Lower lobe of right lung (tissue), 2 donors: ENCODE measurements around the gene CCDC167. TPM values are rescaled to one million over a fixed set of nuclear protein-coding genes. Genes with fewer than 3 reads are reported as not detected.
A peak's percentile ranks its signal among the peaks of the same experiment; 100 is the strongest.

Experiments used
- ATAC-seq, 2 donors: fragments of 200-7000 bp; cut with Tn5 transposase; one replicate each; pipeline ENCODE4 v1.9.1; 2020 to 2022; ENCODE audit warnings: mild to moderate bottlenecking in 2 of 2, moderate library complexity in 2 of 2
- DNase-seq: peaks from one replicate; pipeline ENCODE4 v3.0.0-alpha.2; 2020
- H3K27ac ChIP-seq: fragments of 200-600 bp; one replicate; pipeline ENCODE4 v1.8.0; 2022
- H3K27me3 ChIP-seq: fragments of 200-600 bp; one replicate; pipeline ENCODE4 v1.8.0; 2022; ENCODE audit warnings: low read depth
- H3K36me3 ChIP-seq: fragments of 200-600 bp; one replicate; pipeline ENCODE4 v1.8.0; 2022; ENCODE audit warnings: mild to moderate bottlenecking
- H3K4me1 ChIP-seq: fragments of 200-600 bp; one replicate; pipeline ENCODE4 v1.8.0; 2022
- H3K4me3 ChIP-seq: fragments of 200-600 bp; one replicate; pipeline ENCODE4 v1.8.0; 2022; ENCODE audit warnings: mild to moderate bottlenecking
- H3K9me3 ChIP-seq: fragments of 200-600 bp; one replicate; pipeline ENCODE4 v1.8.0; 2022
- CTCF ChIP-seq: fragments of 200-600 bp; IDR thresholded peaks from one replicate; pipeline ENCODE4 v1.8.0; 2022; ENCODE audit warnings: antibody characterized with exemption, mild to moderate bottlenecking
- intact Hi-C: fragments of 100-400 bp; cut with DNase I; formaldehyde crosslinking; loops from one replicate; pipeline ENCODE4 v1.11.0; 2022
- total RNA-seq: library from RNA; stranded (reverse); fragmentation: NEBNext Ultra II Directional; extraction: Animal tissue kit (Norgen Biotek cat#: 25700); gene quantifications from one replicate; pipeline ENCODE4 v1.2.1, GENCODE V29; 2021
- donor health status: DM: no; HTN: yes; CAD: no; lungs with severe emphysema.

Gene CCDC167
- total RNA-seq, 1 donor from 2014 or later: 12.7 TPM

GRCh38 chr6:37535428-37535758 lies 35.7 kb upstream of the CCDC167 start:
- Histone ChIP-seq H3K4me3 (peak overlapping the region; percentile 38), H3K27ac (no peak overlapping the region), H3K27me3 (peaks cover 64% of the 10 kb centered on the region), H3K9me3 (no peaks in the 10 kb centered on the region), H3K4me1 (peaks cover 15% of the 10 kb centered on the region), H3K36me3 (no peaks in the 10 kb centered on the region)
- no peak for TF ChIP-seq CTCF
- intact Hi-C loops: no loop called here
- ATAC-seq (no peak), DNase-seq (no peak)

GRCh38 chr6:37534893-37535292 lies 35.2 kb upstream of the CCDC167 start:
- H3K4me1 ChIP-seq: peaks cover 15% of the 10 kb centered on the region
- no peak overlapping the region for H3K27ac ChIP-seq
- no peaks in the 10 kb centered on the region for H3K9me3 ChIP-seq
- peaks cover 64% of the 10 kb centered on the region for H3K27me3 ChIP-seq
- intact Hi-C loops: no loop called here
- DNase-seq: no peak
- no peak overlapping the region for H3K4me3 ChIP-seq
- TF ChIP-seq CTCF: no peak
- no peak for ATAC-seq
- H3K36me3 ChIP-seq: no peaks in the 10 kb centered on the region

- intact Hi-C loops: no loop called here
- no peaks in the 10 kb centered on the region for H3K9me3 ChIP-seq
- H3K4me3 ChIP-seq: no peak overlapping the region
- peaks cover 15% of the 10 kb centered on the region for H3K4me1 ChIP-seq
- no peak for ATAC-seq
- H3K27ac ChIP-seq: no peak overlapping the region
- DNase-seq: no peak
- H3K36me3 ChIP-seq: no peaks in the 10 kb centered on the region
- H3K27me3 ChIP-seq: peaks cover 50% of the 10 kb centered on the region
- TF ChIP-seq CTCF: no peak
Measured at GRCh38 chr6:37532122-37532521, 32.4 kb upstream of the CCDC167 start.

GRCh38 chr6:37531437-37532036 lies 31.8 kb upstream of the CCDC167 start:
- Histone ChIP-seq H3K27ac (no peak overlapping the region), H3K36me3 (no peaks in the 10 kb centered on the region), H3K4me3 (no peak overlapping the region), H3K4me1 (peaks cover 13% of the 10 kb centered on the region), H3K9me3 (no peaks in the 10 kb centered on the region), H3K27me3 (peaks cover 44% of the 10 kb centered on the region)
- intact Hi-C loops: no loop called here
- no peak for DNase-seq
- no peak for ATAC-seq
- TF ChIP-seq CTCF: no peak

GRCh38 chr6:37531026-37531425 lies 31.3 kb upstream of the CCDC167 start:
- H3K27me3 ChIP-seq: peaks cover 39% of the 10 kb centered on the region
- no peaks in the 10 kb centered on the region for H3K36me3 ChIP-seq
- no peak for TF ChIP-seq CTCF

More at GRCh38 chr6:37531026-37531425, 31.3 kb upstream of the CCDC167 start:
- no peak for ATAC-seq
- H3K4me3 ChIP-seq: no peak overlapping the region
- intact Hi-C loops: no loop called here
- peaks cover 8% of the 10 kb centered on the region for H3K4me1 ChIP-seq
- no peak overlapping the region for H3K27ac ChIP-seq
- no peak for DNase-seq
- no peaks in the 10 kb centered on the region for H3K9me3 ChIP-seq
